ENCODE results near the gene RAD51B.

DNA sequence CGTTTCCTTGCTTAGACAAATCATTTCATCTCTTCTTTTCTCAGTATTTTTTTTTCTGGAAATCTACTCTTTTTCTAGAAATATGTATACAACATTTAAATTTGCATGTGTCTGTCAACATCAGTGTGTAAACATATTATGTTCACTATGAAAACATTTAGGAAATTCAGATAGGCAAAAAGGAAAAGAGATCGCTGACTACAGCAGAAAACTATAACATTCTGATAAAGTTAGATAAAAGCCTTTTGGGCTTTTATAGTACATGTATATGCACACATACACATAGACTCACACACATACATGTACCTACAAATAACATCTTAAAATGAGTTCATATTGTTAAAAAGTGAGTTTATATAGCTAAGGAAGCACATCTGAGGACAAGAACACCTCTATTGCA lies 142.1 kb downstream of the RAD51B start:
- TF ChIP-seq, protein P1, sequence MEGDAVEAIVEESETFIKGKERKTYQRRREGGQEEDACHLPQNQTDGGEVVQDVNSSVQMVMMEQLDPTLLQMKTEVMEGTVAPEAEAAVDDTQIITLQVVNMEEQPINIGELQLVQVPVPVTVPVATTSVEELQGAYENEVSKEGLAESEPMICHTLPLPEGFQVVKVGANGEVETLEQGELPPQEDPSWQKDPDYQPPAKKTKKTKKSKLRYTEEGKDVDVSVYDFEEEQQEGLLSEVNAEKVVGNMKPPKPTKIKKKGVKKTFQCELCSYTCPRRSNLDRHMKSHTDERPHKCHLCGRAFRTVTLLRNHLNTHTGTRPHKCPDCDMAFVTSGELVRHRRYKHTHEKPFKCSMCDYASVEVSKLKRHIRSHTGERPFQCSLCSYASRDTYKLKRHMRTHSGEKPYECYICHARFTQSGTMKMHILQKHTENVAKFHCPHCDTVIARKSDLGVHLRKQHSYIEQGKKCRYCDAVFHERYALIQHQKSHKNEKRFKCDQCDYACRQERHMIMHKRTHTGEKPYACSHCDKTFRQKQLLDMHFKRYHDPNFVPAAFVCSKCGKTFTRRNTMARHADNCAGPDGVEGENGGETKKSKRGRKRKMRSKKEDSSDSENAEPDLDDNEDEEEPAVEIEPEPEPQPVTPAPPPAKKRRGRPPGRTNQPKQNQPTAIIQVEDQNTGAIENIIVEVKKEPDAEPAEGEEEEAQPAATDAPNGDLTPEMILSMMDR (IDR thresholded peaks at IDR 0.05) = no peak
- TF ChIP-seq POLR2A (IDR thresholded peaks at IDR 0.05) (no peak), EP300 (IDR thresholded peaks at IDR 0.05) (no peak)

Measured in ovary (tissue), 3 donors.